HG03558 (cell line): ENCODE measurements around the gene TRIM33.
"Not testable (repeated sequence)": the region's sequence is repeated elsewhere in the genome, so short reads cannot be mapped to it uniquely, and the experiment has no call there.

Experiments
- ATAC-seq: cut with Tn5 transposase; IDR thresholded peaks from one replicate; pipeline ENCODE4 v1.9.1; 2021; ENCODE audit warnings: moderate number of reproducible peaks; ENCODE audit not compliant: unreplicated experiment; ENCODE audit errors: extremely low read depth

TRIM33 gene

GRCh38 chr1:114468710-114469468, 42.1 kb downstream of the TRIM33 start:
- ATAC-seq = no peak

- ATAC-seq = no peak
Measured at GRCh38 chr1:114468047-114468446, 43.0 kb downstream of the TRIM33 start.

GRCh38 chr1:114467491-114467890, 43.5 kb downstream of the TRIM33 start:
- ATAC-seq = no peak

- ATAC-seq = no peak
Measured at GRCh38 chr1:114466334-114467014, 44.5 kb downstream of the TRIM33 start.

- ATAC-seq = no peak
Measured at GRCh38 chr1:114462963-114463362, 48.0 kb downstream of the TRIM33 start.

GRCh38 chr1:114462341-114462740, 48.7 kb downstream of the TRIM33 start:
- no peak for ATAC-seq

GRCh38 chr1:114458237-114458777, 52.7 kb downstream of the TRIM33 start:
- ATAC-seq = no peak

- ATAC-seq = no peak
Measured at GRCh38 chr1:114457675-114458236, 53.2 kb downstream of the TRIM33 start.

GRCh38 chr1:114456586-114456985, 54.4 kb downstream of the TRIM33 start:
- ATAC-seq = no peak

- ATAC-seq = no peak
Measured at GRCh38 chr1:114455102-114455785, 55.8 kb downstream of the TRIM33 start.

- ATAC-seq = no peak
Measured at GRCh38 chr1:114454539-114454938, 56.5 kb downstream of the TRIM33 start.

GRCh38 chr1:114453361-114453784, 57.6 kb downstream of the TRIM33 start:
- ATAC-seq = no peak

GRCh38 chr1:114448370-114449036, 62.5 kb downstream of the TRIM33 start:
- ATAC-seq = no peak

GRCh38 chr1:114446198-114446597, 64.8 kb downstream of the TRIM33 start:
- no peak for ATAC-seq

- ATAC-seq = not testable (repeated sequence)
Measured at GRCh38 chr1:114443226-114443625, 67.8 kb downstream of the TRIM33 start.

GRCh38 chr1:114441332-114441731, 69.7 kb downstream of the TRIM33 start:
- no peak for ATAC-seq

- no peak for ATAC-seq
Measured at GRCh38 chr1:114439369-114439768, 71.6 kb downstream of the TRIM33 start.

GRCh38 chr1:114437812-114438211, 73.2 kb downstream of the TRIM33 start:
- ATAC-seq = no peak

GRCh38 chr1:114436799-114437198, 74.2 kb downstream of the TRIM33 start:
- no peak for ATAC-seq

- no peak for ATAC-seq
Measured at GRCh38 chr1:114435088-114435715, 75.8 kb downstream of the TRIM33 start.
